Mucosa of descending colon (tissue), 3 donors: Measurements from ENCODE around the gene C2orf81. TPM values are rescaled to one million over a fixed set of nuclear protein-coding genes. Genes with fewer than 3 reads are reported as not detected.
"Not testable (repeated sequence)": the region's sequence is repeated elsewhere in the genome, so short reads cannot be mapped to it uniquely, and the experiment has no call there.

Experiments
- ATAC-seq: fragments of 200-7000 bp; cut with Tn5 transposase; one replicate; pipeline ENCODE4 v1.9.1; 2020; ENCODE audit warnings: mild to moderate bottlenecking, moderate library complexity
- DNase-seq, 3 donors: peaks; one replicate each; pipeline ENCODE4 v3.0.0-alpha.2; 2020
- H3K36me3 ChIP-seq: fragments of 200-600 bp; one replicate; pipeline ENCODE4 v1.8.0; 2021; ENCODE audit warnings: low read depth, mild to moderate bottlenecking
- H3K4me1 ChIP-seq: fragments of 200-600 bp; one replicate; pipeline ENCODE4 v1.8.0; 2021; ENCODE audit warnings: low read depth, mild to moderate bottlenecking
- H3K4me3 ChIP-seq: fragments of 200-600 bp; one replicate; pipeline ENCODE4 v1.8.0; 2021; ENCODE audit warnings: mild to moderate bottlenecking
- H3K9me3 ChIP-seq: fragments of 200-600 bp; one replicate; pipeline ENCODE4 v1.8.0; 2021; ENCODE audit warnings: mild to moderate bottlenecking
- CTCF ChIP-seq: fragments of 200-600 bp; IDR thresholded peaks from one replicate; pipeline ENCODE4 v1.8.0; 2022; ENCODE audit warnings: antibody characterized with exemption, mild to moderate bottlenecking
- intact Hi-C, 2 donors: fragments of 100-400 bp; cut with DNase I in 1 of 2; cut with micrococcal nuclease in 1 of 2; formaldehyde crosslinking; loops; one replicate each; pipeline versions ENCODE4 v1.11.0 to v1.11.1; 2022; cut with DNase I, micrococcal nuclease
- total RNA-seq, 3 donors: library from RNA; stranded (reverse); fragmentation: NEBNext Ultra II Directional in 2 of 3; extraction: Animal tissue kit (Norgen Biotek cat#: 25700) in 2 of 3; gene quantifications; one replicate each; pipeline versions ENCODE4 v1.2.1 to v1.2.4, GENCODE V29; 2021 to 2023
- donor health status: DM: no; HTN: no; CAD: no; lungs with moderate emphysema.
- donor health status: DM: no; HTN: no; CAD: no.
- donor health status: DM: no; HTN: yes; CAD: no.

The C2orf81 gene
- total RNA-seq, 3 donors from 2014 or later = 0.53 to 2.3 (median 1.9) TPM

GRCh38 chr2:74447230-74447999 lies 26.0 kb upstream of the C2orf81 start:
- intact Hi-C loops = no loop called here
- DNase-seq (no peak), ATAC-seq (peak; percentile 53)
- no peak for TF ChIP-seq CTCF
- H3K4me1 ChIP-seq = peaks cover 4% of the 10 kb centered on the region
- H3K9me3 ChIP-seq = no peaks in the 10 kb centered on the region
- H3K4me3 ChIP-seq = no peak overlapping the region
- no peaks in the 10 kb centered on the region for H3K36me3 ChIP-seq

GRCh38 chr2:74444498-74445318 lies 23.3 kb upstream of the C2orf81 start:
- intact Hi-C loops = no loop called here
- H3K4me3 ChIP-seq = no peak overlapping the region
- ATAC-seq = no peak

GRCh38 chr2:74442483-74443297 lies 21.3 kb upstream of the C2orf81 start:
- peak in 1 of 3 donors; percentile 68 for DNase-seq
- ATAC-seq, intact Hi-C loops: not testable (repeated sequence)

More at GRCh38 chr2:74444498-74445318, 23.3 kb upstream of the C2orf81 start:
- no peak for DNase-seq
- Histone ChIP-seq H3K36me3 (no peaks in the 10 kb centered on the region), H3K9me3 (no peaks in the 10 kb centered on the region), H3K4me1 (peaks cover 10% of the 10 kb centered on the region)
- TF ChIP-seq CTCF = no peak

GRCh38 chr2:74441690-74442482 lies 20.5 kb upstream of the C2orf81 start, which contains the start of gene RTKN:
Gene RTKN (minus strand): TSS chr2:74441937. CDS start chr2:74441816, 121 bp downstream.
- peak within 1 kb of the TSS; percentile 38 for H3K4me3 ChIP-seq
- H3K9me3 ChIP-seq = no peaks in the 10 kb centered on the region
- intact Hi-C loops = no loop called here
- peaks cover 12% of the 10 kb centered on the region for H3K4me1 ChIP-seq
- DNase-seq (peak; percentile 82 to 89 (median 87)), ATAC-seq (peak; percentile 81)
- no peak for TF ChIP-seq CTCF
- H3K36me3 ChIP-seq = no peaks in the 10 kb centered on the region

More at GRCh38 chr2:74442483-74443297, 21.3 kb upstream of the C2orf81 start:
- H3K4me3 ChIP-seq, H3K9me3 ChIP-seq, H3K36me3 ChIP-seq: not testable (repeated sequence)
- peaks cover 12% of the 10 kb centered on the region for H3K4me1 ChIP-seq

- DNase-seq = no peak
- ATAC-seq = peak; percentile 41
- peaks cover 12% of the 10 kb centered on the region for H3K4me1 ChIP-seq
- intact Hi-C loops = no loop called here
- TF ChIP-seq CTCF = no peak
- H3K36me3 ChIP-seq = no peaks in the 10 kb centered on the region
- no peaks in the 10 kb centered on the region for H3K9me3 ChIP-seq
- peak overlapping the region; percentile 38 for H3K4me3 ChIP-seq
These were observed 19.8 kb upstream of the C2orf81 start for GRCh38 chr2:74441170-74441689.
